Erythroblast (primary cell): ENCODE data around the gene BTBD19.

Experiments used
- GATA1 ChIP-seq: IDR thresholded peaks from 2 replicates; pipeline ENCODE4 v1.6.1; 2011; ENCODE audit warnings: low read depth, mild to moderate bottlenecking, control low read depth, low read length, moderate library complexity
- POLR2A ChIP-seq: IDR thresholded peaks from 2 replicates; pipeline ENCODE4 v1.6.1; 2011; ENCODE audit warnings: mild to moderate bottlenecking, low read length

DNA sequence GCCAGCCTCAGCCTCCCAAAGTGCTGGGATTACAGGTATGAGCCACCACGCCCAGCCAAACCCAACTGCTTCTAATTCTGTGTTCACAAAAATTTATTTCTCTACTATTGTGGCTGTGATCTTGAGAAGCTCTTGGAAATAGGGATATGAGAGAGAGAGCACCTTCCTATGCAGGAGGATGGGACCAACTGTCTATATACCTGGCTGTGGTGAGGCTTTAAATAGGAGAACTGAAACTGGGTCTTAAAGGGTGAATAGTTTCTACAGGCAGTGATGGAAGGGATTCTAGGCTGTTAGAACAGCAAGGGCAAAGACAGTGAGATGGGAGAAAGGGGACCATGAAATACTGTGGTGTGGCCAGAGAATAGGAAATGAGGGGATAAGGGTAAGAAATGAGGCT lies 43.0 kb downstream of the BTBD19 start:
- TF ChIP-seq POLR2A: no peak
- TF ChIP-seq GATA1: no peak
